LNCaP clone FGC (cell line): Measurements from ENCODE around the gene BCL11B.

Experiments
- DNase-seq: peaks from one replicate; pipeline ENCODE4 v3.0.0-alpha.2; 2011; ENCODE audit warnings: low read depth
- H3K4me3 ChIP-seq: 2 replicates; pipeline ENCODE4 v1.5.1; 2011; ENCODE audit warnings: mild to moderate bottlenecking, low read depth, low read length, control low read depth
- TF ChIP-seq, protein P1 (sequence below): IDR thresholded peaks from 2 replicates; pipeline ENCODE4 v1.5.1; 2012; ENCODE audit warnings: mild to moderate bottlenecking; ENCODE audit not compliant: control insufficient read depth, insufficient read depth; ENCODE audit errors: extremely low read depth

BCL11B gene

GRCh38 chr14:99150236-99150635 is 121.8 kb downstream of the BCL11B start:
- DNase-seq, result no peak
- TF ChIP-seq, protein P1, sequence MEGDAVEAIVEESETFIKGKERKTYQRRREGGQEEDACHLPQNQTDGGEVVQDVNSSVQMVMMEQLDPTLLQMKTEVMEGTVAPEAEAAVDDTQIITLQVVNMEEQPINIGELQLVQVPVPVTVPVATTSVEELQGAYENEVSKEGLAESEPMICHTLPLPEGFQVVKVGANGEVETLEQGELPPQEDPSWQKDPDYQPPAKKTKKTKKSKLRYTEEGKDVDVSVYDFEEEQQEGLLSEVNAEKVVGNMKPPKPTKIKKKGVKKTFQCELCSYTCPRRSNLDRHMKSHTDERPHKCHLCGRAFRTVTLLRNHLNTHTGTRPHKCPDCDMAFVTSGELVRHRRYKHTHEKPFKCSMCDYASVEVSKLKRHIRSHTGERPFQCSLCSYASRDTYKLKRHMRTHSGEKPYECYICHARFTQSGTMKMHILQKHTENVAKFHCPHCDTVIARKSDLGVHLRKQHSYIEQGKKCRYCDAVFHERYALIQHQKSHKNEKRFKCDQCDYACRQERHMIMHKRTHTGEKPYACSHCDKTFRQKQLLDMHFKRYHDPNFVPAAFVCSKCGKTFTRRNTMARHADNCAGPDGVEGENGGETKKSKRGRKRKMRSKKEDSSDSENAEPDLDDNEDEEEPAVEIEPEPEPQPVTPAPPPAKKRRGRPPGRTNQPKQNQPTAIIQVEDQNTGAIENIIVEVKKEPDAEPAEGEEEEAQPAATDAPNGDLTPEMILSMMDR, result no peak
- H3K4me3 ChIP-seq, result no peak overlapping the region

- DNase-seq, result no peak
- TF ChIP-seq, protein P1, result no peak
- H3K4me3 ChIP-seq, result no peak overlapping the region
Measured at GRCh38 chr14:99148861-99149610, 123.0 kb downstream of the BCL11B start.

GRCh38 chr14:99148131-99148530 is 123.9 kb downstream of the BCL11B start:
- DNase-seq, result no peak
- TF ChIP-seq, protein P1, result no peak
- no peak overlapping the region for H3K4me3 ChIP-seq

DNA sequence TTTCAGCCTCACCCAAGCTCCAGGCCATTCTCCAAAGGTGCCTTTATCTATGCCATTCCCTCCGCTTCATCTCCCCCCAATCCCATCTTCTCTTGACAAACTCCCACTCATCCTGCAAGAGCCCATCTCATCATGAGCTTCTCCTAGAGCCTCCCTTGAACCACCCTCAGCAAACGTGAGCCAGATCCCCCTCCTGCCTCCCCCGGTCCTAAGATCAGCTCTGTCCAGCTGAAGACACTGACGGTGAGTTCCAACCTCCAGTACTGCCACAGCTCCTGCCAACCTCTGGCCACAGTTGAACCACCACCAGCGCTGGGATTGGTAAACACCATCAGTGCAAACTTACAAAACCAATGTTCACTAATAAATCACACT is 124.6 kb downstream of the BCL11B start:
- TF ChIP-seq, protein P1, result no peak
- H3K4me3 ChIP-seq, result no peak overlapping the region
- no peak for DNase-seq

DNA sequence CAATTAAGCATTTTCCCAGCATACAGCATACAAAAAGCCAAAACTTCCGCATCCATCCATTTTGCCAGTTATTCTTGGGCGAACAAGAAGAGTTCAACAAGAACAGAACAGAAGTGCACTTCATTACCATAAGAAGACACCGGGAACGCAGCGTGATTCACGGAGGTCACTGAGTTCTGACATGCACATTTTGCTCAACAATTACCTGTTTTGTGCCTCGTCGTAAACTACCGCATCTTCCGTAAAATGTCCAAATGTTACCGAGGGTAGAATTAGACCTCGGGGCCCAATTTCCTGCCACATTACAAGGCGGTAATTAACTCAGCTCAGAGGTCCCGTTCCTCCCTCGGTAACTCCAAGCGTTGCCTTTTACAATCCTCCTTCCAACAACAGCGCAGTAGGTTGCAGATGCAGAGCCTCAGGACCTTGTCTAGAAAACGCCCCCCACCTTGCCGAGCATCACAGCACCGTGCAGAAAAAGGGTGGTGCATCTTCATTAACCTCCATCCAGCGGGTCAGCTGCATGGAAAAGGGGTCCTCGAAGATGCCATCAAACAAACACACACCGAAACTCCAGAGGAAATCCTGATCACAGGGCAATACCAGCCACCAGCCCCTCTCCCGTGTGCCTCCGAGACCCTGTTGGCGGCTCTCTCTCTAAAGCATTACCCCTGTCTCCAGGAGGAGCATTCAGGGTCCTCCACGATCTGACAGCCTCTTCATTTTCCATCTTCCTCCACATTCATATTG is 125.2 kb downstream of the BCL11B start:
- H3K4me3 ChIP-seq, result no peak overlapping the region
- DNase-seq, result no peak
- TF ChIP-seq, protein P1, result no peak

GRCh38 chr14:99145307-99145706 is 126.7 kb downstream of the BCL11B start:
- TF ChIP-seq, protein P1, result no peak
- no peak for DNase-seq
- no peak overlapping the region for H3K4me3 ChIP-seq
